Left cardiac atrium (tissue), 4 donors: Measurements from ENCODE around the gene CYP46A1. TPM values are rescaled to one million over a fixed set of nuclear protein-coding genes. Genes with fewer than 3 reads are reported as not detected.
"Not testable (repeated sequence)": the region's sequence is repeated elsewhere in the genome, so short reads cannot be mapped to it uniquely, and the experiment has no call there.

Experiments used
- ATAC-seq, 2 donors: fragments of 200-7000 bp; cut with Tn5 transposase; one replicate each; pipeline ENCODE4 v1.9.1; 2020; ENCODE audit warnings: mild to moderate bottlenecking in 2 of 2, moderate library complexity in 2 of 2
- DNase-seq: peaks from one replicate; pipeline ENCODE4 v3.0.0-alpha.2; 2020
- intact Hi-C, 2 donors: fragments of 100-400 bp; cut with DNase I; formaldehyde crosslinking; loops; one replicate each; pipeline versions ENCODE4 v1.14.1 to v1.15.1; 2022 to 2023
- long read RNA-seq: library from polyadenylated mRNA; unstranded; transcript quantifications from one replicate; pipeline ENCODE4 v2.0.0, GENCODE V29; 2021
- total RNA-seq, 2 donors: library from RNA; stranded (reverse); fragmentation: NEBNext Ultra II Directional; extraction: Animal tissue kit (Norgen Biotek cat#: 25700); gene quantifications; one replicate each; pipeline ENCODE4 v1.2.1, GENCODE V29; 2021
- donor health status: DM: no; HTN: yes; CAD: no.
- donor health status: DM: no; HTN: yes; CAD: no; lungs with severe emphysema.
- donor health status: DM: yes; HTN: yes; CAD: no.
- donor health status: Dilated cardiomyopathy.

The CYP46A1 gene
- total RNA-seq = 1 to 10 TPM; 4.1 to 4.7 TPM
- long read RNA-seq, partial matches to known transcripts = 1 of 1 reads
- long read RNA-seq, other reads (novel, unspliced or antisense) = 0 of 1 reads

GRCh38 chr14:99683619-99684409, at the start of gene CYP46A1:
Gene CYP46A1 (plus strand): TSS chr14:99684298. CDS start chr14:99684418, 120 bp downstream.
- ATAC-seq (peak; percentile 97), DNase-seq (peak; percentile 100)
- intact Hi-C loops = loop anchor here (2.0 to 5.0 kb wide), 2 partner anchors 201 to 203 kb away; no protein-coding TSS in a partner anchor

DNA sequence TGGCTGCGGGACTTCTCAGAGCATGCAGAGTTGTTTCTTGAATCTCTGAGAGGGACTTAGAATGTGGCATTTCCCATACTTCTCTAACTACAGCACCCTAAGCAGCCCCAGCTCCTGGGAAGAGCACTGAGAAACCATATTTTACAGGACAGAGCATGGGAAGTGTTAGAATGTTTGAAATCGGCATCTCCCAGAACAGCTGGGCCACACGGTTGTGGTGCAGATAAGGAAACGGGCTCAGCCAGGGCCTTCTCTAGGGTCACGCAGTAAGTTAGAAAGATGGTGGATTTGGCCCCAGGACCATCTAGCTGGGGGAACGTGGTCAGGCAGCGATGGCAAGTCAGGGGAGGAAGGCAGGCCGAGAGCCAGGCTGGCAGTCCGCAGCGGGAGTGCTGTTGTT, 49.7 kb upstream of the CYP46A1 start:
- DNase-seq = no peak
- intact Hi-C loops = loop anchor here in 1 of 2 donors (5.0 kb wide), 1 partner anchor 127 kb away; no protein-coding TSS in a partner anchor
- ATAC-seq = no peak

- no peak for DNase-seq
- intact Hi-C loops = no loop called here
- no peak for ATAC-seq
Observed at GRCh38 chr14:99635116-99635515, 49.0 kb upstream of the CYP46A1 start.

- DNase-seq = no peak
- intact Hi-C loops = no loop called here
- ATAC-seq = no peak
Observed at GRCh38 chr14:99636487-99636886, 47.6 kb upstream of the CYP46A1 start.

GRCh38 chr14:99637624-99638023, 46.5 kb upstream of the CYP46A1 start:
- DNase-seq (no peak), ATAC-seq (no peak)
- intact Hi-C loops = no loop called here

DNA sequence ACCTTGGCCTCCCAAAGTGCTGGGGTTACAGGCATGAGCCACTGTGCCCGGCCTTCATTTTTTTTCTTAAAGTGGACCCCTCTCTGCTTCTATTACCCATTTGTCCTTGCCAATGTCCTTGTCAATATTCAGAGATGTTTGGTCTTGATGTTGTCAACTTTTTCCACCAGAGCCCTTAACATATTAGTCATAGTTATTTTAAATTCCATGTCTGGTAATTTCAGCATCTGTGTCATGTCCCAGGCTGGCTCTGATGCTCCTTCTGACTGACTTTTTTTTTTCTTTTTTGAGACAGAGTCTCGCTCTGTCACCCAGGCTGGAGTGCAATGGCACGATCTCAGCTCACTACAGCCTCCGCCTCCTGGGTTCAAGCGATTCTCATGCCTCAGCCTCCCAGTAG, 41.3 kb upstream of the CYP46A1 start:
- ATAC-seq, DNase-seq, intact Hi-C loops: not testable (repeated sequence)

- DNase-seq = no peak
- no peak for ATAC-seq
- intact Hi-C loops = no loop called here
Observed at GRCh38 chr14:99643343-99643742, 40.8 kb upstream of the CYP46A1 start.

DNA sequence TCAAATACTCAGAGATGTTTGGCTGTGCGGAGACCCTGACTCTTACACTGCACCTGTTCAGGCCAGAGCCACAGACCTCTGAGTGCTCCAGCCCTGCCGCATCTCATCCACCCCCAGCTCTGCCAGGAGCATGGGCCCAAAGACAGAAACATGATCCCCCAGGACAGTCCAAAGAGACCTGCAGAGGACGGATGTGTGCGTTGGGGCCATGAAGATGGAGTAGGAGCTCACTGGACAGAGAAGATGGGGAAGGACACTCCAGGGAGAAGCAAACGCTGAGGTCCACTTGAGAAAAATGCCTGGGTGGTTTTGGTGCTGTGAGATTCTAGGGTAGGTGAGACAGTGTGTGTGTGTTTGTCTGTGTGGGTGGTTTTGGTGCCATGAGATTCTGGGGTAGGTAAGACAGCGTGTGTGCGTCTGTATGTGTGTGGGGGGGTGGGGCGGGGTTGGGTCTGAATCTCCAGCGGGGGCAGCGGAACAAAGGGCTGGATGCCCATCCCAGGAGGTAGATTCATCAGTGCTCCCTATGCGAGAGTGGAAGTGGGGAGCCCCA, 40.0 kb upstream of the CYP46A1 start:
- no peak for DNase-seq
- intact Hi-C loops = no loop called here
- no peak for ATAC-seq

DNA sequence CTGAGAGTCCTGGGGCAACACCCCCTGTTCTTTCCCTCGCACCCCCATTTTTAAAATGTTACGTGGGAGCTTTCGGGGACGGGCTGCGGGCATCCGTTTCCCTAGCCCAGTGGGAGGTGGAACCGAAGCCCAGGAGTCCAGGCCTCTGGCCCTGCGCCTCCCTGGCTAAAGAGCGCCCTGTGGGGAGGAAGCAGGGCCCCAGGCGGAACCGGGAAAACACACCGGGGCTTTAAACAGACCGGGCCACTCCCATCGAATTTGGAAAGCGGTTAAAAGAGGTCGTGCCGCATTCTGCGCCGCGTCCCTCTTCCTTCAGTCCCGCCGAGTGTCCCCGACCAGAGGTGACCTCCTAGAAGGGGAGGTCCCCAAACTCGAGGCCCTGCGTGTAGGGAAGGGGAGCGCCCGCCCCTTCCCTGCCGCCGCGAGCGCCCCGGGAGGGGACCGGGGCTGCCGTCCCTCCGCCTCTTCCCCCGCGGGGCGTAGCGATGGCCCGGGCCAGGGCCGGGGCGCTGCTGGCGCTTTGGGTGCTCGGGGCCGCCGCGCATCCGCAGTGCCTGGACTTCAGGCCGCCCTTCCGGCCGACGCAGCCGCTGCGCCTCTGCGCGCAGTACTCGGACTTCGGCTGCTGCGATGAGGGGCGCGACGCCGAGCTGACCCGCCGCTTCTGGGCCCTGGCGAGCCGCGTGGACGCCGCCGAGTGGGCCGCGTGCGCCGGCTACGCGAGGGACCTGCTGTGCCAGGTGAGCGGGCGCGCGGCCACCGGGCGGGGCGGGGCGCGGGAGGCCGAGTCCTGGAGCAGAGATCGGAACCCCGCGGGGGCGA, 39.2 kb upstream of the CYP46A1 start, which contains the start of gene HHIPL1:
Gene HHIPL1 (plus strand): TSS at position 407 of the 822 bp plus-strand sequence. CDS start 79 bp downstream, at position 486.
- peak; percentile 74 to 80 for ATAC-seq
- DNase-seq = peak; percentile 49
- intact Hi-C loops = no loop called here

DNA sequence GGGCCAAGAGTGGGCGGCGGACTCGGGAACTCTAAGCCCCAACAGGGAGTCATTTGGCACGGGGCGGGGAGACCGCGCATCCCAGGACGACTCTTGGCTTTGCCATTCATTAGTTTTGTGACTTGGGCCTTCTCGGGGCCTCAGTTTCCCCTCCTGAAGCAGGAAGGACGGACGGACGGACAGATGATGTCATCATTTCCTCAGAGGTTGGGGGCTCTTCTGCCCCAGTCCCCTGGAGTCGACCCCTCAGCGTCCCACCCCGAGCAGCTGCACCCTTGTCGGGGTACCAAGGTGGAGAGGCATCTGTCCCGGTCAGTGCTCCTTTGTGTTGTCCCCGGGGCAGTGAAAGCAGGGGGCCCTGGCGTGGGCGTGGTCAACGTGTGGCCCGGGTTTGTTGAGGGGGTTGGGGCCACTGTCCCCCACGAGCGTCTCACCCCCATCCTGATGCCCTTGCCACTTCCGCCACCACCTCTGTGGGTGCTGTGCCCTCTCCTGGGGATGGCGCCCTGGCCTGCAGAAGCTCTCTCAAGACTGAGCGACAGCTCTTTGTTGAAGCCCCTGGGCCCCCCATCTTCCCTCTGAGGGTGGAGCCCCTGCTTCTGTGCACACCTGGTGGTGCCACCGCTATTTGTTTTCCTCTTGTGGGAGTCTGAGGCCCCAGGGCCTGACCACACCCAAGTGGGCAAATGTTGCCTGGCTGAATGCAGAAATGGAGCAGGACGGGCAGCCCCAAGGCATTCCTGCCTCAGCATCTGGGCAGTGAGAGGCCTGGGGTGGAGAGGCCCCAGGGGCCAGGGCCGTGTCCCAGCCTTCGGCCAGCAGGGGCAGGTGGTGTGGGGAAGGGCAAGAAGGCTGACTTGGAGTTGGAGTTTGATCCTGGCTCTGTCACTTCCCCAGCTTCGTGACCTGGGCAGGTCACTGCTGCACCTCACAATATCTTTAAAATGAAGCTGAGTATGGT, 38.3 kb upstream of the CYP46A1 start:
- no peak for DNase-seq
- intact Hi-C loops = no loop called here
- peak in 1 of 2 donors; percentile 16 for ATAC-seq

- DNase-seq = peak; percentile 38
- peak in 1 of 2 donors; percentile 65 for ATAC-seq
- intact Hi-C loops = no loop called here
Observed at GRCh38 chr14:99647411-99647810, 36.7 kb upstream of the CYP46A1 start.

- no peak for ATAC-seq
- intact Hi-C loops = no loop called here
Observed at GRCh38 chr14:99648027-99648784, 35.9 kb upstream of the CYP46A1 start.

DNA sequence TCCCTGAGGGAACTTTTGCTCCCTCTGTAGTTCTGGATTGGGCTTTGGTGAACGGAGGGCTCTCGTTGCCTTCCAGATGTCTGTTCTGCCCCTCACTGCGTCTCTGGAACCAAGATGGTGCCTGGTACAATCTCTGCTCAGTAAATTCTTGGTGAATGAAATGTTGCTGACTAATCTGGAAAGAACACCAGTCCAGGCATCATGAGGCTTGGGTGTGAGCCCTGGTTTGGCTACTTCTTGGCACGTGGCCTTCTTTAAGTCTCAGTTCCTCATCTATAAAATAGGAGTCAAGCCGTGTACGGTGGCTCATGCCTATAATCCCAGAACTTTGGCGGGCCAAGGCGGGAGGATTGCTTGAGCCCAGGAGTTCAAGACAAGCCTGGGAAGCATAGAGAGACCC, 34.9 kb upstream of the CYP46A1 start:
- no peak for DNase-seq
- ATAC-seq = no peak
- intact Hi-C loops = no loop called here

More at GRCh38 chr14:99648027-99648784, 35.9 kb upstream of the CYP46A1 start:
- DNase-seq = no peak

DNA sequence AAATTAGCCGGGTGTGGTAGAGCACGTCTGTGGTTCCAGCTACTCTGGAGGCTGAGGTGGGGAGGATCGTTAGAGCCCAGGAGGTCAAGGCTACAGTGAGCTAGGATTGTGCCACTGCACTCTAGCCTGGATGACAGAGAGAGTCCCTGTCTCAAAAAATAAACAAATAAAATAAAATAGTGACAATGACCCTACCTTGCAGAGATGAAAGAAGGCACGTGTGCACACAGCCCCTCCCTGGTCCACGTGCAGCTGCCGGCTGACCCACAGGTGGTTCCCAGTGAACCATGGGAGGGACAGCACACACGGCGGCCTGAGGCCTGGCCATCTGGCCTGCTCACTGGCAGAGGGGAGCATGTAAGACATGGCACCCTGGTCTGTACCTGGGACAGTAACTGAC, 34.5 kb upstream of the CYP46A1 start:
- intact Hi-C loops = no loop called here
- ATAC-seq (no peak), DNase-seq (no peak)

DNA sequence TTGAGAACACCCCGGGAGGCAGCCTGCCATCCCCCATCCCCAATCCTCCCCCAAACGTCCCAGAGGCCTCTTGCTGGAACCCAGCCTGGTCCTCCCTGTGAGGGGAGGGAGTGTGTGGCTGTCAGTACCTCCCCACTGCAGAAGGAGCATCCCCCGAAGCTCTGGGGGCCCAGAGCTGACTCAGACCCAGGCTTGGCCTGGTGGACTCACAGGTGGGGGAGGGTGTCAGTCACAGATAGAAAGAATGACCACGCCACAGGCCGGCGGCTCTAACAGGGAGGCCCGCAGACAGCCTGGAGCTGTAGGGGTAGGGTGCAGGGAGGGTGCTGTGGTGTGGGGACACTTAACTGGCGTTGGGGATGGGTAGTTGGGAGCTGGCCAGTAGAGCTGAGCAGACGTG, 33.9 kb upstream of the CYP46A1 start:
- intact Hi-C loops = no loop called here
- DNase-seq (no peak), ATAC-seq (no peak)

DNA sequence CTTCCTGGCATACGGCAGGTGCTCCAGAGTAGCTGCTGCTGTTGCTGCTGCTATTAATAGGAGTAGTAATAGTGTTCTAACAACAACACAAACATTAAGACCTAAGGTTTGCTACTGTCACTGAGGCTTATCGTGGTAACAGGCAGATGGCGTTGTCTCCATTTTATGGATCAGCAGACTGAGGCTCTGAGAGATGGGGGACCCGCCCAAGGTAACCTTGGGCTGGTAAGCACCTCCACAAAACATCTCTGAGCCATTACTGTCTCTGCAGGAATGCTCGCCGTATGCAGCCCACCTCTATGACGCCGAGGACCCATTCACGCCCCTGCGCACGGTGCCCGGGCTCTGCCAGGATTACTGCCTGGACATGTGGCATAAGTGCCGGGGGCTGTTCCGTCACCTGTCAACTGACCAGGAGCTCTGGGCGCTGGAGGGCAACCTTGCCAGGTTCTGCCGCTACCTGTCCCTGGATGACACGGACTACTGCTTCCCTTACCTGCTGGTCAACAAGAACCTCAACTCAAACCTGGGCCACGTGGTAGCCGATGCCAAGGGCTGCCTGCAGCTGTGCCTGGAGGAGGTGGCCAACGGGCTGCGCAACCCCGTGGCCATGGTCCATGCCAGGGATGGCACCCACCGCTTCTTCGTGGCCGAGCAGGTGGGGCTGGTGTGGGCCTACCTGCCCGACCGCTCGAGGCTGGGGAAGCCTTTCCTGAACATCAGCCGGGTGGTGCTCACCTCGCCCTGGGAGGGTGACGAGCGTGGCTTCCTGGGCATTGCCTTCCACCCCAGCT, 31.9 kb upstream of the CYP46A1 start:
- DNase-seq (no peak), ATAC-seq (no peak)
- intact Hi-C loops = no loop called here
